Calu3 (cell line): Measurements from ENCODE around the gene PHIP. TPM values are rescaled to one million over a fixed set of nuclear protein-coding genes. Genes with fewer than 3 reads are reported as not detected.

Experiments
- BruUV-seq: library from RNA; stranded (reverse); fragments of 400-500 nt; replicated peaks from 2 replicates; lab custom pipeline; 2021; lab: Mats Ljungman, UMichigan
- CTCF ChIA-PET: fragments of 300-600 bp; sonication (Branson Sonifier 250); formaldehyde crosslinking; loops from one replicate; lab custom pipeline; 2022; ENCODE audit warnings: antibody characterized with exemption; lab: Charles Lee
- DNase-seq: peaks from one replicate; pipeline ENCODE4 v3.0.0; 2022
- H3K27ac Mint-ChIP-seq: one replicate; pipeline ENCODE4 v1.8.0; 2022; ENCODE audit warnings: mixed read lengths; ENCODE audit not compliant: unreplicated experiment
- H3K27me3 Mint-ChIP-seq: one replicate; pipeline ENCODE4 v1.8.0; 2022; ENCODE audit warnings: mixed read lengths; ENCODE audit not compliant: unreplicated experiment
- H3K36me3 Mint-ChIP-seq: one replicate; pipeline ENCODE4 v1.8.0; 2022; ENCODE audit warnings: mild to moderate bottlenecking, moderate library complexity, mixed read lengths; ENCODE audit not compliant: insufficient read depth, unreplicated experiment
- H3K4me1 Mint-ChIP-seq: one replicate; pipeline ENCODE4 v1.8.0; 2022; ENCODE audit warnings: mild to moderate bottlenecking, low read depth, mixed read lengths; ENCODE audit not compliant: unreplicated experiment
- H3K4me3 Mint-ChIP-seq: one replicate; pipeline ENCODE4 v1.8.0; 2022; ENCODE audit warnings: mild to moderate bottlenecking, low read depth, moderate library complexity, mixed read lengths; ENCODE audit not compliant: unreplicated experiment
- H3K9me3 Mint-ChIP-seq: one replicate; pipeline ENCODE4 v1.8.0; 2022; ENCODE audit warnings: low read depth, mixed read lengths; ENCODE audit not compliant: unreplicated experiment
- CTCF ChIP-seq: fragments of 200-600 bp; IDR thresholded peaks from one replicate; pipeline ENCODE4 v1.8.0; 2022; ENCODE audit warnings: antibody characterized with exemption; ENCODE audit not compliant: unreplicated experiment
- intact Hi-C: fragments of 100-400 bp; cut with micrococcal nuclease; formaldehyde crosslinking; loops from one replicate; pipeline ENCODE4 v1.10.0; 2022; ENCODE audit not compliant: unreplicated experiment
- total RNA-seq: library from RNA; stranded (reverse); gene quantifications from 2 replicates; pipeline ENCODE4 v1.2.3, GENCODE V29; 2022

PHIP gene
- total RNA-seq, 1 experiment from 2014 or later, result 50.8 TPM

GRCh38 chr6:78966542-78966941 lies 111.5 kb downstream of the PHIP start:
- Mint-ChIP-seq H3K27me3 (no peaks in the 10 kb centered on the region), H3K27ac (no peak overlapping the region), H3K9me3 (no peaks in the 10 kb centered on the region), H3K36me3 (peaks cover 30% of the 10 kb centered on the region), H3K4me1 (no peaks in the 10 kb centered on the region), H3K4me3 (no peak overlapping the region)
- no peak for DNase-seq
- intact Hi-C loops, result no loop called here
- no peak for TF ChIP-seq CTCF
- CTCF ChIA-PET, result no interaction called here
- no TSS peak for BruUV-seq

- BruUV-seq, result no TSS peak
- no peak for DNase-seq
These were observed 115.6 kb downstream of the PHIP start for GRCh38 chr6:78962448-78962847.

GRCh38 chr6:78954740-78955139 lies 123.3 kb downstream of the PHIP start:
- TF ChIP-seq CTCF, result no peak
- intact Hi-C loops, result no loop called here
- no TSS peak for BruUV-seq
- H3K27me3 Mint-ChIP-seq, result no peaks in the 10 kb centered on the region
- CTCF ChIA-PET, result no interaction called here
- DNase-seq, result no peak
- H3K4me3 Mint-ChIP-seq, result no peak overlapping the region
- H3K36me3 Mint-ChIP-seq, result peaks cover 45% of the 10 kb centered on the region
- no peak overlapping the region for H3K27ac Mint-ChIP-seq
- no peaks in the 10 kb centered on the region for H3K4me1 Mint-ChIP-seq
- H3K9me3 Mint-ChIP-seq, result no peaks in the 10 kb centered on the region

More at GRCh38 chr6:78962448-78962847, 115.6 kb downstream of the PHIP start:
- no peak for TF ChIP-seq CTCF
- H3K27me3 Mint-ChIP-seq, result no peaks in the 10 kb centered on the region
- peaks cover 24% of the 10 kb centered on the region for H3K36me3 Mint-ChIP-seq
- no peak overlapping the region for H3K4me3 Mint-ChIP-seq
- H3K27ac Mint-ChIP-seq, result no peak overlapping the region
- H3K9me3 Mint-ChIP-seq, result no peaks in the 10 kb centered on the region
- CTCF ChIA-PET, result no interaction called here
- H3K4me1 Mint-ChIP-seq, result no peaks in the 10 kb centered on the region
- intact Hi-C loops, result no loop called here

DNA sequence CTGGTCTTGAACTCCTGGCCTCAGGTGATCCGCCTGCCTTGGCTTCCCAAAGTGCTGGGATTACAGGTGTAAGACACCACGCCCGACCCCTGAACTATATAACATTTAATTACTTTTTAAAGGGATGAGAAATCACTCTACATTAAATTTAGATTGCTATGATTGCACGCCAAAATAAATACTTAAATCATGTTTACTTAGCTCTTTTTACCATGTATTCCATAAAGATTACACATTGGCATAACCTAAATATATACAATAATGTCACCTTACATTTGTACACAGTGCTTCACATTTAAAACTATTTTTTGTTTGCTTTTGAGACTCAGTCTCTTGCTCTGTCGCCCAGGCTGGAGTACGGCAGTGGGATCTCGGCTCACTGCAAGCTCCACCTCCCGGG lies 124.3 kb downstream of the PHIP start:
- Mint-ChIP-seq H3K4me3 (no peak overlapping the region), H3K4me1 (no peaks in the 10 kb centered on the region), H3K27ac (no peak overlapping the region), H3K36me3 (peaks cover 54% of the 10 kb centered on the region), H3K27me3 (no peaks in the 10 kb centered on the region), H3K9me3 (no peaks in the 10 kb centered on the region)
- CTCF ChIA-PET, result interaction anchor here (1.0 kb wide), 1 partner anchor 9 kb away, joined by 3 read pairs; no protein-coding TSS in a partner anchor
- DNase-seq, result no peak
- intact Hi-C loops, result no loop called here
- no peak for TF ChIP-seq CTCF
- no TSS peak for BruUV-seq
